ENCODE measurements around the gene TADA1. TPM values are rescaled to one million over a fixed set of nuclear protein-coding genes. Genes with fewer than 3 reads are reported as not detected.

TADA1 gene
- total RNA-seq, 6 experiments from 2014 or later: 7.3 to 16.7 (median 11.4) TPM

GRCh38 chr1:166852918-166853317, 23.1 kb downstream of the TADA1 start:
- H3K9me3 ChIP-seq: no peaks in the 10 kb centered on the region
- H3K4me1 ChIP-seq: no peaks in the 10 kb centered on the region
- H3K27ac ChIP-seq: no peak overlapping the region
- peaks cover 0 to 76% (median 42%) of the 10 kb centered on the region in 4 donors for H3K36me3 ChIP-seq
- intact Hi-C loops (cut with DNase I): no loop called here
- ATAC-seq: no peak
- 0% methylated on average over 1 of the region's 1 CpG for WGBS (ENCODE audit: insufficient coverage, low coverage, low lambda C conversion rate, missing lambda C conversion rate)
- TF ChIP-seq POLR2A (IDR thresholded peaks at IDR 0.05) (no peak), CTCF (IDR thresholded peaks at IDR 0.05) (no peak)
- DNase-seq: no peak
- no peaks in the 10 kb centered on the region for H3K27me3 ChIP-seq
- H3K4me3 ChIP-seq: no peak overlapping the region

DNA sequence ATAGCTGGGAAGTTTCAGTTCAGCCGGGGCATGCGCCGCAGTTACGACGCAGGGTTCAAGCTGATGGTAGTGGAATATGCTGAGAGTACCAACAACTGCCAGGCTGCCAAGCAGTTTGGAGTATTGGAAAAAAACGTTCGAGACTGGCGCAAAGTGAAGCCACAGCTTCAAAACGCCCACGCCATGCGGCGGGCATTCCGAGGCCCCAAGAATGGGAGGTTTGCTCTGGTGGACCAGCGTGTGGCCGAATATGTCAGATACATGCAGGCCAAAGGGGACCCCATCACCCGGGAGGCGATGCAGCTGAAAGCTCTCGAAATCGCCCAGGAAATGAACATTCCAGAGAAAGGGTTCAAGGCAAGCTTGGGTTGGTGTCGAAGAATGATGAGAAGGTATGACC, 26.9 kb downstream of the TADA1 start:
- H3K9me3 ChIP-seq: no peaks in the 10 kb centered on the region
- no peaks in the 10 kb centered on the region for H3K27me3 ChIP-seq
- no peak overlapping the region for H3K27ac ChIP-seq
- WGBS (ENCODE audit: insufficient coverage, low coverage, low lambda C conversion rate, missing lambda C conversion rate): 97% methylated on average over 19 of the region's 20 CpGs
- no peak for ATAC-seq
- H3K4me1 ChIP-seq: no peaks in the 10 kb centered on the region
- intact Hi-C loops (cut with DNase I): no loop called here
- TF ChIP-seq POLR2A (IDR thresholded peaks at IDR 0.05): no peak
- TF ChIP-seq CTCF (IDR thresholded peaks at IDR 0.05): no peak
- H3K4me3 ChIP-seq: no peak overlapping the region
- peaks cover 0 to 73% (median 33%) of the 10 kb centered on the region in 4 donors for H3K36me3 ChIP-seq
- DNase-seq: no peak

GRCh38 chr1:166848193-166848592, 27.9 kb downstream of the TADA1 start:
- DNase-seq (no peak), ATAC-seq (no peak)
- Histone ChIP-seq H3K27ac (no peak overlapping the region), H3K9me3 (no peaks in the 10 kb centered on the region), H3K4me3 (no peak overlapping the region), H3K27me3 (no peaks in the 10 kb centered on the region), H3K36me3 (peaks cover 0 to 82% (median 35%) of the 10 kb centered on the region in 4 donors), H3K4me1 (no peaks in the 10 kb centered on the region)
- intact Hi-C loops (cut with DNase I): no loop called here
- TF ChIP-seq CTCF (IDR thresholded peaks at IDR 0.05) (no peak), POLR2A (IDR thresholded peaks at IDR 0.05) (no peak)

GRCh38 chr1:166844791-166845190, 31.3 kb downstream of the TADA1 start:
- TF ChIP-seq POLR2A (IDR thresholded peaks at IDR 0.05): no peak
- Histone ChIP-seq H3K27me3 (no peaks in the 10 kb centered on the region), H3K4me1 (peaks cover 0 to 10% (median 3%) of the 10 kb centered on the region in 4 donors), H3K9me3 (no peaks in the 10 kb centered on the region), H3K36me3 (peaks cover 0 to 74% (median 31%) of the 10 kb centered on the region in 4 donors), H3K4me3 (no peak overlapping the region), H3K27ac (peak overlapping the region in 1 of 3 donors; percentile 4)
- intact Hi-C loops (cut with DNase I): no loop called here
- DNase-seq (no peak), ATAC-seq (no peak)
- 80% methylated on average over 1 of the region's 7 CpGs for WGBS (ENCODE audit: insufficient coverage, low coverage, low lambda C conversion rate, missing lambda C conversion rate)

DNA sequence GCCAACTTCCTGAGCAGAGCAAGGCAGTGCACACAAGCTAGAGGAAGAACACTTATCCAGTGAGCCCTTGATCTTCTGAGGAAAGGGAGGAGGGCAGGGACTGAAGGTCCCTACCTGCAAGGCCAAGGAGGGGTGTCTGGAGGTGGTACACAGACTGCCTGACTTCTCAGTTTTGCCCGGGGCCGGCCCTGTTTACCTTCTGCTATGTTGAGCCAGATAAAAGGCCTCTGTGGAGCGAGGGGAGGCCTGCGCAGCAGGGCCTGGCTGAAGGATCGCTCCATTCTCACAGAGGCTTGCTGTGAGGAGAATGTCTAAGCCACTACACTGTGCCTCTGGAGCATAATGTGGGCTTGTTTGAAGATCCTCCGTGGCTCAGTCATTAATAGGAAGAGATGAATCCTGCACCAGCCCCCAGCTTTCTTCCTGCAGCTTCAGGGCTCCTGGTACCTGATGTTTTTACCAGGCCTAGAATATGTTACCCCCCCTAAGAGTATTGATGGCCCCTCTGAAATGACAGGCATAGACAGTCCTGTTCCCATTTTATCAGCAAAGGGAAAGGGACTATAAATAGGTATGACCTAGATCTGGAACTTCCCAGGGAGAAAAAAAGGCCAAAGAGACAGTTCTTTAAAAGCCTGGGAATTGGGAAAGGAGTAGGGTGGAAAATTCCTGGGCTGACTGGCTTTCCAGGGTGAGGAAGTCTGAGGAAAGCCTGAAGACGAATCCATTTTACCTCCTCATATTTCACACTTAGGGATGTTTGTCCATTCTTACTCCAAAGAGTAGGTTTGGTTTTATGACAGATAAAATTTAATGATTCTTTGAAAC, 32.1 kb downstream of the TADA1 start:
- no peak overlapping the region for H3K4me3 ChIP-seq
- H3K9me3 ChIP-seq: no peaks in the 10 kb centered on the region
- WGBS (ENCODE audit: insufficient coverage, low coverage, low lambda C conversion rate, missing lambda C conversion rate): 70% methylated on average over 3 of the region's 7 CpGs
- no peak for DNase-seq
- H3K27me3 ChIP-seq: no peaks in the 10 kb centered on the region
- intact Hi-C loops (cut with DNase I): no loop called here
- H3K36me3 ChIP-seq: peaks cover 0 to 66% (median 27%) of the 10 kb centered on the region in 4 donors
- H3K27ac ChIP-seq: peak overlapping the region in 1 of 3 donors; percentile 4
- H3K4me1 ChIP-seq: peaks cover 0 to 10% (median 3%) of the 10 kb centered on the region in 4 donors
- no peak for TF ChIP-seq POLR2A (IDR thresholded peaks at IDR 0.05)
- no peak for ATAC-seq

Data from right lobe of liver (tissue), 6 donors.